GM21515 (cell line): ENCODE results near the gene CD4.

ENCODE experiments used
- ATAC-seq: cut with Tn5 transposase; IDR thresholded peaks from one replicate; pipeline ENCODE4 v1.9.1; 2021; ENCODE audit not compliant: unreplicated experiment

The CD4 gene

DNA sequence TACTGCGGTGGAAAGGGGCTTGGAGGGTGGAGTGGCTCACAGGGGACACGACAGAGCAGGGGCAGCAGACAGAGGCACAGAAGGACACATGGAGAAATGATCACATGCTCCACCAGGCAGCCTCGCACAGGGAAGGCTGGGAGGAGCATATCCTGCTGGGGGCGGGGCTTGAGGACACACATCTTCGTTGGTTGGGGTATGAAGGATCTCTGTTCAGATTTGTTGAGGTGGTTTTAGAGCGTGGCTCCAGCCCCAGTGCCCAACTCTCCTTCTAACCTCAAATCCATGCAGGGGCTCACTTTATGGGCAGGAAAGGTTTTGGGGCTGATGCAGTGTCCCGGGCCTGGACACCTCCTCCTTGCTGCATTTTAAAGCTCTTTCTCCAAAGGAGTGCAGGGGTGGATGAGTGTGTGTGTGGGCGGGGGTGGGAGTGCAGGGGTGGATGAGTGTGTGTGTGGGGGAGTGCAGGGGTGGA, 38.1 kb downstream of the CD4 start:
- no peak for ATAC-seq

GRCh38 chr12:6827982-6828780, 38.9 kb downstream of the CD4 start, which contains the start of gene P3H3:
Gene P3H3 (plus strand): TSS chr12:6828407. CDS start chr12:6828441, 34 bp downstream.
- ATAC-seq, result no peak

DNA sequence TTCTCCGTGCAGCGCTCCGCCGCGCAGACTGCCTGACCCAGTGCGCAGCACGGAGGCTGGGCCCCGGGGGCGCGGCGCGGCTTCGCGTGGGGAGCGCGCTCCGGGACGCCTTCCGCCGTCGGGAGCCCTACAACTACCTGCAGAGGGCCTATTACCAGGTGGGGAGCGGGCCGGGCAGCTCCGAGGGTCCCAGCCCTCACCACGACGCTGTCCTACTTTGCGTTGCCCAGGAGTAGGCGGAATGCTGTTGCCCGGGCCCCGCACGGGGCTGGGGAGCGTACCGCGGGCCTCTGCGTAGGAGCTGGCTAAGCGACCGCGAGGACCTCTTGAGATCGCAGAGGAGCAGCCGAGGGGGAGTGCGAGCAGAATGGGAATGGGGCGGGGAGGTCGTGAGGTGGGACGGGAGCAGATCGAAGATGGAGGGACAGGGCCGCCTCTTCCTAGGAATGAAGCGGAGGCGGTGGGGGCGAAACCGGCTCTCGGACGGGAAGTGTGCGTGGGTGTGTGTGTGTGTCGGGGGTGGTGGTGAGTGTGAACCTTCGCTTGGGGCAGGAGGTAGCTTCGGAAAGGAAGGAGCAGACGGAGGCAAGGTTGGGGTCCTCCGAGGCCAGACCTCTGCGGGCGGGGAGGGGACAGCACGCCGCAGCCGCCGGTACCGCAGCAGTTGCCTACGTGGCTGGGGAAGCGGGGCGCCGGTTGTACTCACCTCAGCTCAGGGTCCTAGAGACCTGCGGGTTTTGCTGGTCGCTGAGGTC, 39.6 kb downstream of the CD4 start:
- ATAC-seq, result no peak

DNA sequence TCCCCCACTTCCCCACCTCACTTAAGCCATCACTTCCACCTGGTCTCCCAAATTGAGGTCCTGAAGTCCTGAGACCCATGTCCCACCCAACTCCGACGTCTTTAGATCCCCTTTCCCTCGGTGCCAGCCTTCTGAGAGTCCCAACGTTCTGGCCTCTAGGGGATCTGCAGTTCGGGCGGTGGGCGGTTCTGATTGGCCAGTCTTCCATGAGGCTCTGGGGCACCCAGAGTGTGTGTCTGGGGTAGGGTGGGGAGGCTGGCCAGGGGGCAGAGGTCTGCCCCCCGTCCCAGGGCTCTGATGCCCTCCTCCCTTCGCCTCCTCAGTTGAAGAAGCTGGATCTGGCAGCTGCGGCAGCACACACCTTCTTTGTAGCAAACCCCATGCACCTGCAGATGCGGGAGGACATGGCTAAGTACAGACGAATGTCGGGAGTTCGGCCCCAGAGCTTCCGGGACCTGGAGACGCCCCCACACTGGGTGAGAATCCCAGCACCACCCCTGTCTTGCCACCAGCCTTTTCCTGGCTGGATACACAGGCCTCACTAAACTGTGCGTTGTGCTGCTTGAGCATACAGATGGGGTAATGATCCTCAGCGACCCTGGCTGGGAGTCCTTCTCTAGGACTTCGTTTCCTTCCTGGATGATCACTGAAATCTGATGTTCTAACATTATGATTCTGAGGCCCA, 40.4 kb downstream of the CD4 start:
- no peak for ATAC-seq

DNA sequence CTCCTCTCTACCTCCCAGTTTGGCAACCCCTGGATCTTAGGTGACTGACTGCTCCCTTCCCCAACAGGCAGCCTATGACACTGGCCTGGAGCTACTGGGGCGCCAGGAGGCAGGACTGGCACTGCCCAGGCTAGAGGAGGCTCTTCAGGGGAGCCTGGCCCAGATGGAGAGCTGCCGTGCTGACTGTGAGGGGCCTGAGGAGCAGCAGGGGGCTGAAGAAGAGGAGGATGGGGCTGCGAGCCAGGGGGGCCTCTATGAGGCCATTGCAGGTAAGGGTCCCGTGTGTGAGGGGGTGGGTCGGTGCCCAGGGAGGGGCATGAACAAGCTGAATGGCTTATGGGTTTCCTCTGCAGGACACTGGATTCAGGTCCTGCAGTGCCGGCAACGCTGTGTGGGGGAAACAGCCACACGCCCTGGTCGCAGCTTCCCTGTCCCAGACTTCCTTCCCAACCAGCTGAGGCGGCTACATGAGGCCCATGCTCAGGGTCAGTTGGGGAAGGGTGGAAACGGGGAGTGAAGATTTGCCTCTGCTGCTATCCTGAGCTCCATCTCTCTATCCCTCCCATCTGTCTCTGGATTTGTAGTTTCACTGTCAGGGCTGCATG, 41.1 kb downstream of the CD4 start:
- no peak for ATAC-seq

DNA sequence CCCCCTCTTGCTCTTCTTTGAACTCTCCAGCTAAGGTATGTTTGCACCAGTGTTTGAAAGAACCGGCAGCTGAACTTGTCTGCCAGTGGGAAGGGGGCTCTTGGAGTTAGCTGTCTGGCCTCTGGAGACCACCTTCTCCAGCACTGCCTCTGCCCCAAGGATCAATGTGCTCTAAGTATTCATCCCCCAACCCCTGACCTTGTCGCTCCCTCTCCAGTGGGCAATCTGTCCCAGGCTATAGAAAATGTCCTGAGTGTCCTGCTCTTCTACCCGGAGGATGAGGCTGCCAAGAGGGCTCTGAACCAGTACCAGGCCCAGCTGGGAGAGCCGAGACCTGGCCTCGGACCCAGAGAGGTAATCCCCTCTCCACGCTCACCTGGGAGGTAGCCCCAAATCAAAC, 41.7 kb downstream of the CD4 start:
- no peak for ATAC-seq

- ATAC-seq, result no peak
Measured at GRCh38 chr12:6831450-6831995, 42.2 kb downstream of the CD4 start.

DNA sequence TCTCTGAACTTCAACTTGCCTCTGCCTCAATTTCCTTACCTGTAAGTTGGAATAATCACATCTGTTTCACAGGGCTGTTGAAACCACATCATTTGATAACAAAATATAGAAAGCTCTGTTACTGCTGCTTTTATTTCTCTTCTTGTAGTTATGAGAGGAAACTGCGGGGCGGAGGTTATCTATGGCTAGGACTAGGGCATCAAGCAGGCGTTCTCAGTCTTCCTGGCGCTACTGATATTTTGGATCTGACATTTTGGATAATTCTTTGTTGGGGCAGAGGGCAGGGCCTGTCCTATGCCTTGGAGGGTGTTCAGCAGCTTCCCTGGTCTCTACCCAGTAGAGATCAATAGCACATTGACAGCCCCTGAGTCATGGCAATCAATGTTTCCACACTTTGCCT, 42.8 kb downstream of the CD4 start:
- no peak for ATAC-seq

GRCh38 chr12:6833189-6833890, 44.0 kb downstream of the CD4 start:
- ATAC-seq, result no peak

DNA sequence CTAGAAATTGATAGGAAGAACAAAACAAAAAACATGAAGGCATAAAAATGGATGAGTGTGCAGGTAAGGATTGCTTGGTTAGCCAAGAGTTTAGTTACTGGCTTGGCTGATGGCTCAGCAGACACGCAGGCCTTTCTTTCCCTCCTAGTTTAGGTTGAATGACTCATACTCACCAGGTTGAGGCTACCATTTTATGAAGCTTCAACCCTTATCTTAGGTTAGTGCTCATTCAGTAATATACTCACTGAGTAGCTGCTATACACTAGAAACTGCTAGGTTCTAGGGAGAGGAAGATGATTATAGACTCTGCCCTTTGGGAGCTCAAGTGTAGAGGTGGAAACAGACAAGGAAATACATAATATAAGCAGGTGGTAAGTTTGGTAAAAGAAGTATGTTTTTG, 44.9 kb downstream of the CD4 start:
- no peak for ATAC-seq

- no peak for ATAC-seq
Measured at GRCh38 chr12:6834873-6835272, 45.5 kb downstream of the CD4 start.

- no peak for ATAC-seq
Measured at GRCh38 chr12:6836851-6837250, 47.5 kb downstream of the CD4 start.

DNA sequence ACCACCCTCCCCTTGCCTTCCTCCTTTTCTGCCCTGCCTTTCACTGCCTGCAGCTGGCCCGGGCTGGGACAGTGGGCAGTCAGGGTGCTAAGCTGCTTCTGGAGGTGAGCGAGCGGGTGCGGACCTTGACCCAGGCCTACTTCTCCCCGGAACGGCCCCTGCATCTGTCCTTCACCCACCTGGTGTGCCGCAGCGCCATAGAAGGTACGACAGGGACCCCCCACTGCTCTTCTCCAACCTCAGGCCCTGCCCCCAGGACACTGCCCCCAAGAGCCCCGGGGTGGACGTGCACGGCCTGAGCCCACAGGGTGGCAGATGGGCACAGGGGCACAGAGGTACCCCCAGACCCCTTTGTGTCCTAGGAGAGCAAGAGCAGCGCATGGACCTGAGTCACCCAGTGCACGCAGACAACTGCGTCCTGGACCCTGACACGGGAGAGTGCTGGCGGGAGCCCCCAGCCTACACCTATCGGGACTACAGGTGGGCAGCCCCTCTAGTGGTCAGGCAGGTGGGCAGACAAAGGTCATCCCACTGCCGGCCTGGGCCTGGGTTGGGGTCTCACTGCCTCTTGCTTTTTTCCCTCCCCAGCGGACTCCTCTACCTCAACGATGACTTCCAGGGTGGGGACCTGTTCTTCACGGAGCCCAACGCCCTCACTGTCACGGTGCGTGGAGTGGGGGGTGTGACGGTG, 48.2 kb downstream of the CD4 start:
- no peak for ATAC-seq

GRCh38 chr12:6838854-6839253, 49.5 kb downstream of the CD4 start:
- ATAC-seq, result no peak

- peak; percentile 82 for ATAC-seq
Measured at GRCh38 chr12:6839482-6840201, 50.3 kb downstream of the CD4 start.

DNA sequence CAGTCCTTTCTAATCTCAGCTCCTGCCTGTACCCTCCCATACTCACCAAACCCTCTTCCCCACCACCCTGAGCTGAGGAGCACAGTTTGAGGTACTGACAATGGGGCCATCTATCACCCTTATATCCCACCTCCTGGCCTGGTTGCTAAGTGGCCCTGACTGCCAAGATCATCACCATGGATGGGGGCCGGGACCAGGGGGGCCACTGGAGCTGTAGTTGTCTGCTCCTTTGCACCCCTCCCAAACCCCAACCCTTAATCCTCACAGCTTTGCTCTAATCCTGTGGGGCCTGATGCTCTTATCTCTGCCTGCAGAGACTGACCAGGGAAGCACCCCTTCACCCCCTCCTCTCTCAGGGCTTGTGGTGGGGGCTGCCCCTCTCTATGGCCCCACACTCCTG, 51.0 kb downstream of the CD4 start:
- no peak for ATAC-seq

- ATAC-seq, result no peak
Measured at GRCh38 chr12:6840761-6841515, 51.6 kb downstream of the CD4 start, which contains the start of gene GNB3. Gene GNB3 (plus strand): TSS chr12:6840925. CDS start chr12:6841288, 363 bp downstream.

DNA sequence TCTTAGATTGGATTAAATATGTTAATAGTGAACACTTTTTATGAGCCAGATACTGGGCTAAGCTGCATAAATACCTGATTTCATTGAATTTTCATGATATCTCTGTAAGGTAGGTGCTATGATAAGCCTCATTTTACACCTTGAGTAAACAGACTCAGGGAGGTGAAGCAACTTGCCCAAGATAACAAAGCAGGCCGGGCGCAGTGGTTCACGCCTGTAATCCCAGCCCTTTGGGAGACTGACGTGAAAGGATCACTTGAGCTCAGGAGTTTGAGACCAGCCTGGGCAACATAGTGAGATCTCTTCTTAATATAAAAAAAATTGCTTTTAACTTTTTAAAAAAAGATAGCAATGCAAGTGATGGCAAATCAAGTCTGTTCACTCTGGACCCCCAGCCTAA, 52.7 kb downstream of the CD4 start:
- ATAC-seq, result no peak
